Mesenchymal stem cell (in vitro differentiated cells and primary cell): Measurements from ENCODE around the gene PARP15.

ENCODE experiments used
- DNase-seq: peaks from one replicate; pipeline ENCODE4 v3.0.0-alpha.2; 2013
- H2AFZ ChIP-seq: one replicate; pipeline ENCODE4 v1.6.1; 2013; ENCODE audit warnings: low read depth, mild to moderate bottlenecking, control low read depth, inconsistent platforms, low read length, moderate library complexity
- H2AK5ac ChIP-seq: 2 replicates; pipeline ENCODE4 v1.6.1; 2013; ENCODE audit warnings: low read length, moderate library complexity, mild to moderate bottlenecking, inconsistent platforms; ENCODE audit not compliant: severe bottlenecking
- H2BK120ac ChIP-seq: one replicate; pipeline ENCODE4 v1.6.1; 2013; ENCODE audit warnings: low read depth, mild to moderate bottlenecking, inconsistent platforms, low read length, moderate library complexity
- H2BK12ac ChIP-seq, 2 experiments: one replicate each; pipeline ENCODE4 v1.6.1; 2013; ENCODE audit warnings: inconsistent platforms in 2 of 2, low read length in 2 of 2, mild to moderate bottlenecking in 2 of 2, moderate library complexity in 2 of 2, control low read depth in 1 of 2
- H2BK15ac ChIP-seq: one replicate; pipeline ENCODE4 v1.6.1; 2013; ENCODE audit warnings: mild to moderate bottlenecking, low read depth, inconsistent platforms; ENCODE audit not compliant: poor library complexity, severe bottlenecking
- H2BK5ac ChIP-seq: 2 replicates; pipeline ENCODE4 v1.6.1; 2013; ENCODE audit warnings: low read depth, mild to moderate bottlenecking, low read length, control low read depth, inconsistent platforms; ENCODE audit not compliant: poor library complexity, severe bottlenecking
- H3K14ac ChIP-seq, 2 experiments: one replicate each; pipeline ENCODE4 v1.6.1; 2013; ENCODE audit warnings: inconsistent platforms in 2 of 2, low read length in 2 of 2, control low read depth in 1 of 2, mild to moderate bottlenecking in 1 of 2, moderate library complexity in 1 of 2
- H3K18ac ChIP-seq, 2 experiments: one replicate each; pipeline ENCODE4 v1.6.1; 2013; ENCODE audit warnings: inconsistent platforms in 2 of 2, low read length in 2 of 2, control low read depth in 1 of 2, low read depth in 1 of 2, mild to moderate bottlenecking in 1 of 2
- H3K23ac ChIP-seq, 2 experiments: one replicate each; pipeline ENCODE4 v1.6.1; 2013; ENCODE audit warnings: inconsistent platforms in 2 of 2, low read length in 2 of 2, mild to moderate bottlenecking in 2 of 2, moderate library complexity in 2 of 2, control low read depth in 1 of 2
- H3K27ac ChIP-seq: 2 replicates; pipeline ENCODE4 v1.5.1; 2013; ENCODE audit warnings: mild to moderate bottlenecking, moderate library complexity, low read length, control low read depth, inconsistent platforms; ENCODE audit not compliant: poor library complexity, severe bottlenecking
- H3K27me3 ChIP-seq, 2 experiments: 2 replicates each; pipeline versions ENCODE4 v1.6.1 to v1.7.0; 2013; ENCODE audit warnings: low read length in 2 of 2, mild to moderate bottlenecking in 2 of 2, moderate library complexity in 2 of 2, control low read depth in 1 of 2, inconsistent platforms in 1 of 2; ENCODE audit not compliant: control insufficient read depth in 1 of 2, insufficient read depth in 1 of 2
- H3K36me3 ChIP-seq, 2 experiments: 2 replicates each; pipeline versions ENCODE4 v1.6.1 to v1.7.0; 2013; ENCODE audit warnings: low read length in 2 of 2, control low read depth in 1 of 2, inconsistent platforms in 1 of 2, low read depth in 1 of 2, mild to moderate bottlenecking in 1 of 2; ENCODE audit not compliant: insufficient read depth in 2 of 2, control insufficient read depth in 1 of 2
- H3K4ac ChIP-seq, 2 experiments: one replicate each; pipeline ENCODE4 v1.6.1; 2013; ENCODE audit warnings: inconsistent platforms in 2 of 2, low read length in 2 of 2, mild to moderate bottlenecking in 2 of 2, moderate library complexity in 2 of 2, control low read depth in 1 of 2, low read depth in 1 of 2
- H3K4me1 ChIP-seq: 2 replicates; pipeline ENCODE4 v1.6.1; 2013; ENCODE audit warnings: low read depth, low read length, control low read depth; ENCODE audit not compliant: control insufficient read depth, insufficient read depth
- H3K4me2 ChIP-seq: 2 replicates; pipeline ENCODE4 v1.6.1; 2013; ENCODE audit warnings: low read length, mild to moderate bottlenecking, inconsistent platforms; ENCODE audit not compliant: poor library complexity, severe bottlenecking
- H3K4me3 ChIP-seq, 2 experiments: 2 replicates each; pipeline versions ENCODE4 v1.5.1 to v1.7.0; 2013; ENCODE audit warnings: low read length in 2 of 2, mild to moderate bottlenecking in 2 of 2, control low read depth in 1 of 2, low read depth in 1 of 2; ENCODE audit not compliant: insufficient read depth in 1 of 2
- H3K79me1 ChIP-seq: replicated peaks from 2 replicates; pipeline ENCODE4 v1.6.1; 2013; ENCODE audit warnings: mild to moderate bottlenecking, control low read depth, low read length, inconsistent platforms; ENCODE audit not compliant: poor library complexity, severe bottlenecking
- H3K9ac ChIP-seq: 2 replicates; pipeline ENCODE4 v1.7.0; 2013; ENCODE audit warnings: mild to moderate bottlenecking, low read length, moderate library complexity
- H3K9me3 ChIP-seq: 2 replicates; pipeline ENCODE4 v1.7.0; 2013; ENCODE audit warnings: mild to moderate bottlenecking, low read length; ENCODE audit not compliant: control insufficient read depth
- H4K8ac ChIP-seq: one replicate; pipeline ENCODE4 v1.6.1; 2013; ENCODE audit warnings: inconsistent platforms, mild to moderate bottlenecking, low read length, moderate library complexity
- H4K91ac ChIP-seq: one replicate; pipeline ENCODE4 v1.6.1; 2013; ENCODE audit warnings: mild to moderate bottlenecking, low read length, inconsistent platforms
- WGBS: methylation state at CpG from one replicate; pipeline ENCODE4 v1.1.7; 2013; ENCODE audit warnings: mixed read lengths; 5-methylcytosine and 5-hydroxymethylcytosine counted together

PARP15 gene

GRCh38 chr3:122557356-122557755 is 20.1 kb upstream of the PARP15 start:
- H3K36me3 ChIP-seq, result peaks cover 9 to 77% of the 10 kb centered on the region in 2 experiments
- no peak overlapping the region for H3K27ac ChIP-seq
- no peak overlapping the region for H2BK120ac ChIP-seq
- H2BK5ac ChIP-seq, result no peak overlapping the region
- peaks cover 10% of the 10 kb centered on the region for H3K79me1 ChIP-seq
- no peak overlapping the region for H4K8ac ChIP-seq
- H2AFZ ChIP-seq, result no peak overlapping the region
- peaks cover 3% of the 10 kb centered on the region for H3K4me1 ChIP-seq
- no peak overlapping the region for H3K4me2 ChIP-seq
- no peak overlapping the region for H2BK12ac ChIP-seq
- no peak overlapping the region for H3K18ac ChIP-seq
- WGBS, result 91% methylated on average over 5 of the region's 5 CpGs
- DNase-seq, result no peak
- H3K4ac ChIP-seq, result no peak overlapping the region
- no peak overlapping the region for H2BK15ac ChIP-seq
- no peak overlapping the region for H3K23ac ChIP-seq
- H3K14ac ChIP-seq, result no peak overlapping the region
- no peak overlapping the region for H4K91ac ChIP-seq
- no peaks in the 10 kb centered on the region for H3K9me3 ChIP-seq
- no peak overlapping the region for H3K4me3 ChIP-seq
- H3K9ac ChIP-seq, result no peak overlapping the region
- no peak overlapping the region for H2AK5ac ChIP-seq
- H3K27me3 ChIP-seq, result no peaks in the 10 kb centered on the region

GRCh38 chr3:122558605-122559004 is 18.8 kb upstream of the PARP15 start:
- Histone ChIP-seq H2AK5ac (no peak overlapping the region), H4K8ac (no peak overlapping the region), H3K4me1 (peaks cover 5% of the 10 kb centered on the region), H3K36me3 (peaks cover 9 to 64% of the 10 kb centered on the region in 2 experiments), H2AFZ (no peak overlapping the region), H4K91ac (no peak overlapping the region), H2BK5ac (no peak overlapping the region), H3K18ac (no peak overlapping the region), H3K14ac (no peak overlapping the region), H3K9ac (no peak overlapping the region), H3K27ac (no peak overlapping the region), H3K4ac (no peak overlapping the region), H2BK15ac (no peak overlapping the region), H3K4me3 (no peak overlapping the region), H2BK120ac (no peak overlapping the region), H2BK12ac (no peak overlapping the region), H3K23ac (no peak overlapping the region), H3K27me3 (no peaks in the 10 kb centered on the region), H3K79me1 (peaks cover 12% of the 10 kb centered on the region), H3K4me2 (no peak overlapping the region), H3K9me3 (no peaks in the 10 kb centered on the region)
- WGBS, result 94% methylated on average over 6 of the region's 6 CpGs
- DNase-seq, result no peak

DNA sequence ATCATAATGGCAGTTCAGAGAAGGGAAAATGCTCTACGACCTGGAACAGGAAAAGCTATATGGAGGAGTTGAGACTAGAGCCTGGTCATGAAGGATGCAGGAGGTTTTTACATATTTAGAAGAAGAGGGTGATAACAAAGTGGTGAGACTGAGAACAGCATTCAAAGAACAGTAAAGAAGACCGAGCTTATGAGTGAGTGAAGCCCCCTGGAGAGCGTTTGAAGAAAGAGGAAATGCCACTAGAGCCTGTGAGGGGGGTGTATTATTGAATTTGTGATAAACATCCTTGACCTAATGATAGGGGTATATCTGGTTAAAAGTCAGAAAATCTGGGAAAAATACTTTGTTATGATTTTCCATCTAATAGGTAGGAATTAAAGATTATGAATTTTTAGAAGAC is 17.5 kb upstream of the PARP15 start:
- 67% methylated on average over 3 of the region's 3 CpGs for WGBS
- Histone ChIP-seq H3K14ac (no peak overlapping the region), H3K36me3 (peaks cover 6 to 51% of the 10 kb centered on the region in 2 experiments), H3K4me1 (peaks cover 6% of the 10 kb centered on the region), H2BK12ac (no peak overlapping the region), H3K18ac (no peak overlapping the region), H4K8ac (no peak overlapping the region), H2AK5ac (no peak overlapping the region), H3K79me1 (peaks cover 7% of the 10 kb centered on the region), H2BK120ac (no peak overlapping the region), H3K4me2 (no peak overlapping the region), H2AFZ (no peak overlapping the region), H3K9me3 (no peaks in the 10 kb centered on the region), H3K27ac (no peak overlapping the region), H4K91ac (no peak overlapping the region), H2BK15ac (no peak overlapping the region), H3K23ac (no peak overlapping the region), H3K4ac (no peak overlapping the region), H2BK5ac (no peak overlapping the region), H3K9ac (no peak overlapping the region), H3K27me3 (no peaks in the 10 kb centered on the region), H3K4me3 (no peak overlapping the region)
- no peak for DNase-seq

DNA sequence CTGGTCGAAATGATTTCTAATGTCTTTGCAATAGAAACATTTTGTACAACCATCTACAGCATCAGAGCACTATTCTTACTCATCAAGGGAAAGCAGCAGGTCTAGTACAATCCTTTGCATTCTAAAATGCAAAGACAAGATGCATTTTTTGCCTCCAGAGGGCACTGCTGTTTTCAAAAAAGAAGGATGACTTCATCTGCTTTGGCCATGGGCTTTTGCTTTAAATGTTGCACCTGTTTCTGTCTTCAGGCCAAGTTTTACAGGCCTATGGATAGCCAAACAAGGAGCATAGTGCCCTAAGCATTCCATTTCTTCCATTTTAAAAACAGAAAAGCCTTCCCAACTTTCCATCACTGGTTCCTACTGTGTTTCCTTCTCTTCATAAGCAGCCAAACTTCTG is 16.8 kb upstream of the PARP15 start:
- Histone ChIP-seq H3K27ac (no peak overlapping the region), H2BK5ac (no peak overlapping the region), H2BK12ac (no peak overlapping the region), H2AK5ac (no peak overlapping the region), H3K18ac (no peak overlapping the region), H2BK15ac (no peak overlapping the region), H3K23ac (no peak overlapping the region), H3K4me1 (peaks cover 6% of the 10 kb centered on the region), H3K79me1 (peaks cover 10% of the 10 kb centered on the region), H3K9ac (no peak overlapping the region), H3K4me3 (no peak overlapping the region), H4K8ac (no peak overlapping the region), H3K4me2 (no peak overlapping the region), H2BK120ac (no peak overlapping the region), H4K91ac (no peak overlapping the region), H3K4ac (no peak overlapping the region), H3K27me3 (no peaks in the 10 kb centered on the region), H2AFZ (no peak overlapping the region), H3K14ac (no peak overlapping the region), H3K36me3 (peaks cover 6 to 45% of the 10 kb centered on the region in 2 experiments), H3K9me3 (no peaks in the 10 kb centered on the region)
- WGBS, result 90% methylated on average over 1 of the region's 1 CpG
- peak; percentile 71 for DNase-seq
